Measurements from ENCODE around the gene CXCL13.
A peak's percentile ranks its signal among the peaks of the same experiment; 100 is the strongest.
"Not testable (repeated sequence)": the region's sequence is repeated elsewhere in the genome, so short reads cannot be mapped to it uniquely, and the experiment has no call there.

Gene CXCL13, protein sequence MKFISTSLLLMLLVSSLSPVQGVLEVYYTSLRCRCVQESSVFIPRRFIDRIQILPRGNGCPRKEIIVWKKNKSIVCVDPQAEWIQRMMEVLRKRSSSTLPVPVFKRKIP

GRCh38 chr4:77605210-77605902 lies at the start of gene CXCL13:
TSS of gene CXCL13 (plus strand) at chr4:77605820. CDS start at chr4:77605866, 46 bp downstream.
- intact Hi-C loops (cut with DNase I) = loop anchor here (10.0 kb wide), 1 partner anchor 221 kb away; no protein-coding TSS in a partner anchor
- no peak for DNase-seq

GRCh38 chr4:77560170-77560569 lies 45.5 kb upstream of the CXCL13 start:
- DNase-seq = no peak
- intact Hi-C loops (cut with DNase I) = no loop called here

- intact Hi-C loops (cut with DNase I); DNase-seq: not testable (repeated sequence)
Measured at GRCh38 chr4:77561720-77562119, 43.9 kb upstream of the CXCL13 start.

GRCh38 chr4:77564231-77564630 lies 41.4 kb upstream of the CXCL13 start:
- intact Hi-C loops (cut with DNase I) = no loop called here
- DNase-seq = peak in 19 of 42 donors; percentile 2 to 49 (median 24)

DNA sequence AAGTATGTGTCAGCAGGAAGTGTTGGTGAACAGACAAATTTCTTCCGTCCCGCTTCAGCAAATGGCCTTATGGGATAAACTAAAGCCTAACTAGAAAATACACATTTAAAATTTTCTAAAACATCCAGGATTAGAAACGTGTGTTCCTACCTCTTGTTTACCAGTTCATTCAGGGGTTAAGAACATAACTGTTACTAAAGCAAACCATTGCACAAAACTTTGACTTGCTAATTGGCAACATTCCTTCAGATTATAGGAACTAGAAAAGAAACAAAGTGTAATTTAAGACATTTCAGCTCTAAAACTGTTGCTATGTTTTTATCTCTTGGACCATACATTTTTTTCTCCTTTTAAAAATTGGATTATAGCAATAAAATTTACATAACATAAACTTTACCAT lies 39.5 kb upstream of the CXCL13 start:
- no peak for DNase-seq
- intact Hi-C loops (cut with DNase I) = no loop called here

DNA sequence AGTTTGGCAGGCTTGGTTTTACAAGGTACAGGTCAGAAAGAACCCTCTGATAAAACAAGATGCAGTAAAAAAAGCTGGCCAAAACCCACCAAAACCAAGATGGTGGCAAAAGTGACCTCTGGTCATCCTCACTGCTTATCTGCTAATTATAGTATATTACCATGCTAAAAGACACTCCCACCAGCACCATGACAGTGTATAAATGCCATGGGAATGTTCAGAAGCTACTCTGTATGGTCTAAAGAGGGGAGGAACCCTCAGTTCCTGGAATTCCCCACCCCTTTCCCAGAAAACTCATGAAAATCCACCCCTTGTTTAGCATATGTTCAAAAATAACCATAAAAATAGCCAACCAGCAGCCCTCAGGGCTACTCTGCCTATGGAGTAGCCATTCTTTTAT lies 38.1 kb upstream of the CXCL13 start:
- intact Hi-C loops (cut with DNase I) = no loop called here
- no peak for DNase-seq

- DNase-seq; intact Hi-C loops (cut with DNase I): not testable (repeated sequence)
Measured at GRCh38 chr4:77570508-77571214, 35.0 kb upstream of the CXCL13 start.

- intact Hi-C loops (cut with DNase I) = no loop called here
- no peak for DNase-seq
Measured at GRCh38 chr4:77576351-77576750, 29.3 kb upstream of the CXCL13 start.

GRCh38 chr4:77578145-77578544 lies 27.5 kb upstream of the CXCL13 start:
- DNase-seq = no peak
- intact Hi-C loops (cut with DNase I) = no loop called here

DNA sequence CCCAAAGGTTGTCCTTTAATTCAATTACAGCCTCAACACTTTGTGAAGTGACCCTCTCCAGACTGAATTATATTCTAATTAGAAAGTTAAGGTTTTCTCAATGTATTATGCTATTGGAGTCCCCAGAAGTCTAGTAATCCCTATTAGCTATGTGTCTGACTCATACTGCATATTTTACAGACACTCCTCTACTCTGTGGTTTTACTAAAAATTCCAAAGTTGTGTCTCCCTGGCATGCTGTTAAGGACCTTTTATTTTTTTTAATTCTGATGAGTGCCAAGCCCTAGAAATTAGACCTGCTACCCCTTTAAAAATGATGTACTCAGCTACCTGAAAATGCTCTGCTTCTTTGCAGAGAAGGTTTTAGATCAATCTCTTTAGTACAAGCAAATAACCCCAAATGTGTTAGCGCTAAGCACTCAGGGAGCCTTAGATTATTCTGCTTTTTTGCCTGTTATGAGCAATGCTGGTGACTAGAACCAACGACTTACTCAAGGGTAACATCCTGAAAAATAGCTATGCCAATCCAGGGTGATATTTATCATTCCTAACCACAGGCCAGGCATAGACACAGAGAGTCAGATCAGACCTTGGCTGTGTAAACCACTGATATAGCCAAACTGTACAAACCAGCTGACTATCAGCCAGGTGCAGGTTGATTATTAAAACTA lies 26.1 kb upstream of the CXCL13 start:
- no peak for DNase-seq
- intact Hi-C loops (cut with DNase I) = no loop called here

DNA sequence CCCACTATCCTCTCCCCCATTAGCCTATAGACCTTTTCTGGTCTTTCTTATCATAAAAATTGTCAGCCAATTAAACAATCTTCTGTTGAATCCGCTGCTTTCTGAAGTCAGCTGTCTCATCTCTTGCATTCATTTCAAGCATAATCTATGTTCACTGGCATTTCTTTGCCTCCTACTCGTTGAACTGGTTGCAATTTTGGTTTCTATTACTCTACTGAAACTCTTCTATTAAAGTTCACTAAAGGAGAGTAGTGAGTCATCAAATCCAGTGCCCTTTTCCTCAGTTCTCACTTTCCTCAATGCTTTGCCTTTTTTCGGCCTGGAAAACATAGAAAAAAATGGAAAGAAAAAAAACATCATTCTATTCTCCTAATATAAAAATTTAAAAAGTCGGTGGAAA lies 23.9 kb upstream of the CXCL13 start:
- peak in 1 of 42 donors; percentile 14 for DNase-seq
- intact Hi-C loops (cut with DNase I) = no loop called here

- DNase-seq = no peak
- intact Hi-C loops (cut with DNase I) = no loop called here
Measured at GRCh38 chr4:77582156-77582555, 23.5 kb upstream of the CXCL13 start.

GRCh38 chr4:77582711-77583110 lies 22.9 kb upstream of the CXCL13 start:
- intact Hi-C loops (cut with DNase I) = no loop called here
- no peak for DNase-seq

DNA sequence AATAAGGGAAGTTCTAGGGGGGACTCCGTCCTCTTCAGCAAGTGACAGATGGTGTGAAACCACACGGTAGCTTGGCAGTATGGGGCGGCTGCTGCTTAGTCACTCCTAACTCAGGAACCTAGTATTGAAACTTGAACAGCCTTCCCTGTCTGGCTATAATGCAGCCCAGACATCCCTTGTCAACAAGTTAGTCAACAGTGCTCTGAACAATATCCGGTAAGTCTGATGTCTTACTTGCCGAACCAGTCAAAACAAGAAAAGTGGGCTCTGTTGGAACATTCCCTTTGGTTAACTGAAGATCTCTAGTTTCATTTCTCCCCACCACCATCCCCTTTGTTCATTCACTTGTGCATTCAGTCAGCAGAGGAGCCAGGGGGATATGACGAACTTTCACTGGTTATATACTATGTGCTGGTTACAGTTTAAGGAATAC lies 18.7 kb upstream of the CXCL13 start:
- intact Hi-C loops (cut with DNase I) = no loop called here
- DNase-seq = no peak

DNA sequence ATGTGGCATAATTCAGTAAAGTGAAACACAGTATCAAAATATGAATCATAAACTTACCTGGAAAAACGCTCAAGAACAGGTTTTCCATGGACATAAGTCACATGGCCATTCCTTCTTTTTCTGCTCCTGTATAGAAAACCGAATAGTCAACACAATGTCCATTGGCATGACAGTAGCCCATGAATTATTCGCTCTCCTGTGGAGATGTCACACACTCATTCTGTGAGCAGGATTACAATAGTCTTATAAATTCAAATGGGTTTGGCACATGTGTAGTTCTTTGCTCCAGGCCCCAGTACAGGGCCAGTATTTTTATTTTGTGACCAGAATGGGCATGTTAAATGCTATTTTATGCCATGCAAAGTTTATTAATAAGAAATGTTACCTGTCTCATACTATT lies 15.1 kb upstream of the CXCL13 start:
- no peak for DNase-seq
- intact Hi-C loops (cut with DNase I) = no loop called here

DNA sequence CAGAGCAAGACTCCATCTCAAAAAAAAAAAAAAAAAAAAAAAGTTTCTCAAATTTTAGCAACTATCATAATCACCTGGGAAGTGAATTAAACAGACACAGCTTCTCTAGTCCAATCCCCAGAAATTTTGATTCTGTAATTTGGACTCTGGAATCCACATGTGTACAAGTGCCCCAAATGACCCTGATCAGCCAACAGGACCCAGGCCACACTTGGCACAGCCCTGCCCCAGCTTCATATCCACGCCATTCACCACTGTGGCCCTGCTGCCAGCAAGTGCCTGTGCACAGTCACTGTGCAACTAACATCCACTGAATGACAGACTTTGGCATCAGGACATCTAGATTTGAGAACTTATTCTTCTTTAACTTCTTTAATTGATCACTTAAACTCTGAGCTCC lies 14.1 kb upstream of the CXCL13 start:
- no peak for DNase-seq
- intact Hi-C loops (cut with DNase I) = no loop called here

DNA sequence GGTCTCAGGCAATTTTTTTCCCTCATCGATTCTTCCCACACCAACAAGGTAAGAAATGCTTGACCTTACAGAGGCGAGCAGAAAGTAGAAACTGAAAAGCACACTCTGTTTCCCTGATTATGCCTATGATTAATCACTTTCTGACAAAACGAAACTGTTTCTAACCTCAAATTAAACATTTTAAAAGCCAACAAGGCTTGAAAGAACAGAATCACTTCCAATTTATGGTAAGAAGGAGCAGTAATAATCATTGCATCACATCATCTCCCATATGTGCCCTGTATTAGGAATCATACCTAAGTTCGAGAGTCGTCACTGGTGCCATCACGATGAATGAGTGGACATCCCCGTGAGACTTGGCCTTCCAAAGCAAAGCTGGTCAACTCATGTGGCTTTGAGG lies 12.5 kb upstream of the CXCL13 start:
- no peak for DNase-seq
- intact Hi-C loops (cut with DNase I) = no loop called here

GRCh38 chr4:77593993-77594392 lies 11.6 kb upstream of the CXCL13 start:
- intact Hi-C loops (cut with DNase I) = no loop called here
- DNase-seq = no peak

- no peak for DNase-seq
- intact Hi-C loops (cut with DNase I) = no loop called here
Measured at GRCh38 chr4:77595364-77595973, 10.2 kb upstream of the CXCL13 start.

DNA sequence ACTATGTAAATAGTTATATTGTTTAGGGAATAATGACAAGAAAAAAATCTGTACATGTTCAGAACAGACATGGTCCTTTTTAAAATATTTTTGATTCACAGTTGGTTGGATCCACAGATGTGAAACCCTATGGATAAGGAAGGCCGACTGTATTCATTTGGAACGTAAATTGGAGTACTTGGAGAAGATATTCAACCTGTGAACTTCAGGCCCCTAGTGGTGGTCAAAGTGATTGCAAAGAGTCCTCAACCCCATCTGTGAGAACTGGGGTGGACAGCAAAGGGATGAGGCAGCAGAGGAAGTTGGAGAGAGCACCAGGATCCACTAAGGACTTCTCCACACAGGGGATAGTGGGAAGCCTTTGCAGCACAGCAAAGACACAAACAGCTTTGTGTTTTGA lies 6.2 kb upstream of the CXCL13 start:
- peak in 1 of 42 donors; percentile 8 for DNase-seq

More for the DNA sequence above, 6.2 kb upstream of the CXCL13 start:
- intact Hi-C loops (cut with DNase I) = no loop called here

Data from head of caudate nucleus (tissue), 42 donors.